K562 (cell line): Measurements from ENCODE around the gene DNASE2. TPM values are rescaled to one million over a fixed set of nuclear protein-coding genes. Genes with fewer than 3 reads are reported as not detected.

Experiments used
- ATF3 ChIP-seq, 2 experiments: fragments of 450-650 bp in 1 of 2; sonication (generic) in 1 of 2; formaldehyde crosslinking in 1 of 2; IDR thresholded peaks in 1 of 2; conservative IDR thresholded peaks in 1 of 2; 2 replicates each; pipeline versions ENCODE4 v1.6.1 to v1.8.1; 2016 to 2023; ENCODE audit warnings: mild to moderate bottlenecking in 2 of 2, moderate library complexity in 2 of 2, inconsistent platforms in 1 of 2, missing genetic modification reagents in 1 of 2
- ATF7 ChIP-seq: fragments of 450-650 bp; IDR thresholded peaks from 2 replicates; pipeline ENCODE4 v1.7.1; 2014; ENCODE audit warnings: mild to moderate bottlenecking, moderate library complexity
- BMI1 ChIP-seq: fragments of 150-350 bp; IDR thresholded peaks from 2 replicates; pipeline ENCODE4 v1.6.1; 2014; ENCODE audit warnings: low read length
- CBFA2T2 ChIP-seq: fragments of 450-650 bp; conservative IDR thresholded peaks from 2 replicates; pipeline ENCODE4 v1.6.1; 2017; ENCODE audit warnings: mild to moderate bottlenecking
- CREB3 ChIP-seq: fragments of 450-650 bp; conservative IDR thresholded peaks from 2 replicates; pipeline ENCODE4 v1.6.1; 2016; ENCODE audit warnings: missing genetic modification characterization, low read depth, mild to moderate bottlenecking, missing compliant biosample characterization, moderate library complexity
- DDX20 ChIP-seq: fragments of 450-650 bp; IDR thresholded peaks from 2 replicates; pipeline ENCODE4 v1.6.1; 2016; ENCODE audit warnings: missing genetic modification characterization, low read depth, mild to moderate bottlenecking, missing compliant biosample characterization, moderate library complexity
- ETV6 ChIP-seq, 3 experiments: fragments of 150-350 bp in 1 of 3; sonication (generic) in 1 of 3; formaldehyde crosslinking in 1 of 3; IDR thresholded peaks; 2 replicates each; pipeline versions ENCODE4 v1.6.1 to v1.8.0; 2014 to 2022; ENCODE audit warnings: borderline replicate concordance in 2 of 3, low read depth in 2 of 3, antibody characterized with exemption in 1 of 3, low read length in 1 of 3, mild to moderate bottlenecking in 1 of 3, missing genetic modification reagents in 1 of 3
- HDAC1 ChIP-seq, 2 experiments: fragments of 450-650 bp; IDR thresholded peaks; 2 replicates each; pipeline ENCODE4 v1.6.1; 2016 to 2017; ENCODE audit warnings: inconsistent platforms in 1 of 2, mild to moderate bottlenecking in 1 of 2, moderate library complexity in 1 of 2
- HDAC2 ChIP-seq: fragments of 450-650 bp; IDR thresholded peaks from 2 replicates; pipeline ENCODE4 v1.6.1; 2016; ENCODE audit warnings: mild to moderate bottlenecking
- HOMEZ ChIP-seq: fragments of 250-450 bp; sonication (Bioruptor Pico); IDR thresholded peaks from 2 replicates; pipeline ENCODE4 v1.4.0; 2020; ENCODE audit warnings: mild to moderate bottlenecking, moderate library complexity
- KLF13 ChIP-seq: fragments of 450-650 bp; IDR thresholded peaks from 2 replicates; pipeline ENCODE4 v1.6.1; 2016; ENCODE audit warnings: missing genetic modification characterization, low read depth, mild to moderate bottlenecking, missing compliant biosample characterization, moderate library complexity, borderline replicate concordance
- LEF1 ChIP-seq: fragments of 450-650 bp; IDR thresholded peaks from 2 replicates; pipeline ENCODE4 v1.6.1; 2016; ENCODE audit warnings: mild to moderate bottlenecking
- MEF2A ChIP-seq: IDR thresholded peaks from 2 replicates; pipeline ENCODE4 v1.6.1; 2011; ENCODE audit warnings: low read depth, mild to moderate bottlenecking, low read length, moderate library complexity; ENCODE audit not compliant: control insufficient read depth
- PURB ChIP-seq: sonication (generic); formaldehyde crosslinking; IDR thresholded peaks from 2 replicates; pipeline ENCODE4 v1.9.0; 2021; ENCODE audit warnings: low read depth, mild to moderate bottlenecking, missing genetic modification reagents
- RBM34 ChIP-seq: fragments of 200-400 bp; formaldehyde crosslinking; IDR thresholded peaks from 2 replicates; pipeline ENCODE4 v1.6.1; 2018; ENCODE audit warnings: low read length, borderline replicate concordance; ENCODE audit not compliant: insufficient read depth
- SMARCA4 ChIP-seq: fragments of 450-650 bp; IDR thresholded peaks from 2 replicates; pipeline ENCODE4 v1.6.1; 2016
- SREBF2 ChIP-seq: sonication (generic); formaldehyde crosslinking; IDR thresholded peaks from 2 replicates; pipeline ENCODE4 v1.4.0; 2020; ENCODE audit warnings: mild to moderate bottlenecking, missing genetic modification reagents
- ZNF436 ChIP-seq: fragments of 250-450, 450-650 bp; sonication (Bioruptor Pico); formaldehyde crosslinking; IDR thresholded peaks from 2 replicates; pipeline ENCODE4 v1.7.0; 2020; ENCODE audit warnings: mild to moderate bottlenecking
- ZNF561 ChIP-seq: fragments of 450-650 bp; formaldehyde crosslinking; conservative IDR thresholded peaks from 2 replicates; pipeline ENCODE4 v1.4.0; 2020; ENCODE audit warnings: mild to moderate bottlenecking, moderate library complexity
- ZNF668 ChIP-seq: fragments of 250-450 bp; sonication (Bioruptor Pico); IDR thresholded peaks from 2 replicates; pipeline ENCODE4 v1.8.0; 2022; ENCODE audit warnings: mild to moderate bottlenecking, inconsistent platforms
- polyA plus RNA-seq, 8 experiments: library from polyadenylated mRNA; depleted of rRNA in 4 of 8; stranded (reverse) in 5 of 8; unstranded in 3 of 8; fragments of >200 nt; fragmentation: Nextera tagmentation in 2 of 8; fragmentation: Illumina TruSeq in 1 of 8; extraction: Ambion mirVana in 2 of 8; extraction: Trizol in 1 of 8; gene quantifications; 2 replicates each; pipeline versions ENCODE4 v1.2.1 to v1.2.3, GENCODE V29; 2011 to 2014; ENCODE audit warnings: inconsistent platforms in 1 of 8, missing spikeins in 1 of 8
- total RNA-seq, 7 experiments: library from RNA; depleted of rRNA in 6 of 7; stranded (reverse); fragments of >200 nt in 6 of 7; fragmentation: Illumina TruSeq in 2 of 7; extraction: Trizol in 2 of 7; gene quantifications; 2 replicates each; pipeline versions ENCODE4 v1.2.1 to v1.2.3, GENCODE V29; 2011 to 2021; ENCODE audit warnings: low replicate concordance in 1 of 7

The DNASE2 gene
- total and polyA plus RNA-seq, 9 of the 15 experiments (the other 6 are each of a cell fraction or from before 2014, with no cell fraction given): 4.4 to 27.0 (median 20.2) TPM

GRCh38 chr19:12843999-12844732 lies 37.1 kb downstream of the DNASE2 start (continued):
- TF ChIP-seq SREBF2 (CRISPR knock-in tag) (no peak), LEF1 (no peak), HOMEZ (CRISPR knock-in tag) (no peak), RBM34 (no peak), MEF2A (no peak), HDAC1 (IDR thresholded peaks at IDR 0.05) (peak in 1 of 2 experiments; percentile 37; a peak in 1 of 4 replicates), ATF3 (IDR thresholded peaks at IDR 0.05) (peak; percentile 63), ATF3 (CRISPR knock-in tag; conservative IDR thresholded peaks at IDR 0.05) (no peak), ATF7 (no peak), ETV6 (IDR thresholded peaks at IDR 0.05; ENCODE audit: borderline replicate concordance in 1 of 2, low read depth in 2 of 2, low read length in 1 of 2) (no peak), ETV6 (CRISPR knock-in tag; IDR thresholded peaks at IDR 0.05; ENCODE audit: borderline replicate concordance) (no peak), BMI1 (no peak), DDX20 (tag) (no peak), ZNF436 (CRISPR knock-in tag) (peak; percentile 55; the same call in 1 of the 2 replicates), CREB3 (tag) (no peak), ZNF668 (CRISPR knock-in tag) (no peak), KLF13 (tag) (no peak), ZNF561 (CRISPR knock-in tag) (no peak), SMARCA4 (no peak), HDAC2 (0 out of 2 replicates have a peak, but pooled peaks have one; percentile 39), CBFA2T2 (no peak), PURB (no peak)
